IMR-90 (cell line): ENCODE results near the gene RNASET2. TPM values are rescaled to one million over a fixed set of nuclear protein-coding genes. Genes with fewer than 3 reads are reported as not detected.

ENCODE experiments used
- ATAC-seq: fragments of 200-7000 bp; cut with Tn5 transposase; 2 replicates; pipeline ENCODE4 v1.9.1; 2020; ENCODE audit warnings: low read depth, mild to moderate bottlenecking, moderate library complexity
- BruUV-seq: library from RNA; stranded (reverse); fragments of 400-500 nt; replicated peaks from 2 replicates; lab custom pipeline; 2021; lab: Mats Ljungman, UMichigan
- CTCF ChIA-PET: fragments of 300-600 bp; formaldehyde crosslinking; extraction: SDS; loops from one replicate; lab custom pipeline; 2021; ENCODE audit warnings: antibody characterized with exemption; lab: Yijun Ruan, JAX
- POLR2A ChIA-PET: fragments of 300-600 bp; sonication (Branson Sonifier 250); formaldehyde crosslinking; loops from one replicate; lab custom pipeline; 2022; ENCODE audit warnings: antibody characterized with exemption; ENCODE audit not compliant: unreplicated experiment; lab: Charles Lee
- DNase-seq: peaks from one replicate; pipeline ENCODE4 v3.0.0; 2013
- H2AFZ ChIP-seq: replicated peaks from 2 replicates; pipeline ENCODE3; 2013; ENCODE audit warnings: low read length, mild to moderate bottlenecking; ENCODE audit not compliant: poor library complexity
- H2AK5ac ChIP-seq: 2 replicates; pipeline ENCODE4 v1.6.1; 2013; ENCODE audit warnings: low read depth, low read length, inconsistent platforms
- H2AK9ac ChIP-seq: replicated peaks from 2 replicates; pipeline ENCODE3; 2013; ENCODE audit warnings: mild to moderate bottlenecking, low read depth, low read length, moderate library complexity; ENCODE audit not compliant: poor library complexity
- H2BK120ac ChIP-seq: 2 replicates; pipeline ENCODE4 v1.6.1; 2013; ENCODE audit warnings: low read depth, low read length, inconsistent platforms
- H2BK15ac ChIP-seq: 3 replicates; pipeline ENCODE4 v1.6.1; 2013; ENCODE audit warnings: low read depth, low read length, inconsistent platforms
- H2BK20ac ChIP-seq: 2 replicates; pipeline ENCODE4 v1.6.1; 2013; ENCODE audit warnings: low read depth, mild to moderate bottlenecking, inconsistent platforms, low read length, moderate library complexity
- H2BK5ac ChIP-seq: 2 replicates; pipeline ENCODE4 v1.6.1; 2013; ENCODE audit warnings: mild to moderate bottlenecking, low read depth, low read length, inconsistent platforms; ENCODE audit not compliant: poor library complexity, severe bottlenecking
- H3K14ac ChIP-seq: replicated peaks from 2 replicates; pipeline ENCODE4 v1.6.1; 2013; ENCODE audit warnings: low read depth, low read length, inconsistent platforms
- H3K18ac ChIP-seq: 2 replicates; pipeline ENCODE4 v1.6.1; 2013; ENCODE audit warnings: low read depth, low read length, control low read depth
- H3K23ac ChIP-seq: 2 replicates; pipeline ENCODE4 v1.6.1; 2013; ENCODE audit warnings: low read depth, low read length, inconsistent platforms
- H3K27ac ChIP-seq: 2 replicates; pipeline ENCODE4 v1.5.1; 2013; ENCODE audit warnings: mild to moderate bottlenecking, control low read depth, low read length; ENCODE audit not compliant: insufficient read depth
- H3K27me3 ChIP-seq: 2 replicates; pipeline ENCODE4 v1.6.1; 2013; ENCODE audit warnings: low read length; ENCODE audit not compliant: control insufficient read depth, insufficient read depth
- H3K36me3 ChIP-seq: 2 replicates; pipeline ENCODE4 v1.6.1; 2013; ENCODE audit warnings: low read length, mixed read lengths; ENCODE audit not compliant: control insufficient read depth, insufficient read depth
- H3K4ac ChIP-seq: 2 replicates; pipeline ENCODE4 v1.6.1; 2013; ENCODE audit warnings: low read depth, low read length, inconsistent platforms
- H3K4me1 ChIP-seq: 2 replicates; pipeline ENCODE4 v1.6.1; 2013; ENCODE audit warnings: low read length, mixed read lengths; ENCODE audit not compliant: control insufficient read depth, insufficient read depth
- H3K4me2 ChIP-seq: 2 replicates; pipeline ENCODE4 v1.6.1; 2013; ENCODE audit warnings: low read depth, mild to moderate bottlenecking, control low read depth, low read length, moderate library complexity
- H3K4me3 ChIP-seq: 2 replicates; pipeline ENCODE4 v1.5.1; 2013; ENCODE audit warnings: low read depth, mild to moderate bottlenecking, control low read depth, low read length, moderate library complexity; ENCODE audit not compliant: insufficient read depth
- H3K56ac ChIP-seq: 2 replicates; pipeline ENCODE4 v1.6.1; 2013; ENCODE audit warnings: low read length, inconsistent platforms; ENCODE audit not compliant: insufficient read depth; ENCODE audit errors: extremely low read depth
- H3K79me1 ChIP-seq, 2 experiments: 2 replicates each; pipeline ENCODE4 v1.6.1; 2013; ENCODE audit warnings: low read length in 2 of 2, inconsistent platforms in 1 of 2, low read depth in 1 of 2
- H3K9ac ChIP-seq: 2 replicates; pipeline ENCODE4 v1.6.1; 2013; ENCODE audit warnings: low read depth, low read length, control low read depth
- H3K9me1 ChIP-seq: 2 replicates; pipeline ENCODE4 v1.6.1; 2013; ENCODE audit warnings: low read length, inconsistent platforms; ENCODE audit not compliant: insufficient read depth
- H3K9me3 ChIP-seq: 2 replicates; pipeline ENCODE4 v1.6.1; 2013; ENCODE audit warnings: low read length; ENCODE audit not compliant: control insufficient read depth, insufficient read depth
- H4K20me1 ChIP-seq: 2 replicates; pipeline ENCODE4 v1.6.1; 2013; ENCODE audit warnings: low read length, inconsistent platforms; ENCODE audit not compliant: insufficient read depth
- H4K5ac ChIP-seq: 2 replicates; pipeline ENCODE4 v1.6.1; 2013; ENCODE audit warnings: mild to moderate bottlenecking, low read depth, low read length, control low read depth
- H4K8ac ChIP-seq, 2 experiments: 2 replicates each; pipeline ENCODE4 v1.6.1; 2013; ENCODE audit warnings: low read depth in 2 of 2, low read length in 2 of 2, control low read depth in 1 of 2, inconsistent platforms in 1 of 2
- H4K91ac ChIP-seq: 2 replicates; pipeline ENCODE4 v1.6.1; 2013; ENCODE audit warnings: low read depth, low read length, inconsistent platforms; ENCODE audit not compliant: insufficient read depth
- BHLHE40 ChIP-seq: fragments of 150-350 bp; IDR thresholded peaks from 2 replicates; pipeline ENCODE4 v1.6.1; 2016; ENCODE audit warnings: mild to moderate bottlenecking, low read depth, low read length
- CEBPB ChIP-seq: IDR thresholded peaks from 2 replicates; pipeline ENCODE4 v1.6.1; 2012; ENCODE audit warnings: low read depth, low read length, improper control_type of control experiment
- CHD1 ChIP-seq: IDR thresholded peaks from 2 replicates; pipeline ENCODE4 v1.6.1; 2012; ENCODE audit warnings: low read depth, low read length, improper control_type of control experiment
- FOS ChIP-seq: fragments of 150-350 bp; IDR thresholded peaks from 2 replicates; pipeline ENCODE4 v1.6.1; 2016; ENCODE audit warnings: low read depth, low read length
- MAFK ChIP-seq: IDR thresholded peaks from 2 replicates; pipeline ENCODE4 v1.6.1; 2012; ENCODE audit warnings: low read depth, low read length, improper control_type of control experiment
- MAZ ChIP-seq: IDR thresholded peaks from 2 replicates; pipeline ENCODE4 v1.6.1; 2012; ENCODE audit warnings: low read depth, mild to moderate bottlenecking, low read length, improper control_type of control experiment, moderate library complexity, borderline replicate concordance
- MXI1 ChIP-seq: IDR thresholded peaks from 2 replicates; pipeline ENCODE4 v1.6.1; 2012; ENCODE audit warnings: low read depth, mild to moderate bottlenecking, low read length, moderate library complexity, borderline replicate concordance
- NFE2L2 ChIP-seq: fragments of 150-350 bp; IDR thresholded peaks from 2 replicates; pipeline ENCODE4 v1.6.1; 2016; ENCODE audit warnings: low read depth, mild to moderate bottlenecking, low read length
- POLR2A ChIP-seq: IDR thresholded peaks from 2 replicates; pipeline ENCODE4 v1.6.1; 2012; ENCODE audit warnings: mild to moderate bottlenecking, low read depth, low read length
- RAD21 ChIP-seq: IDR thresholded peaks from 2 replicates; pipeline ENCODE4 v1.6.1; 2012; ENCODE audit warnings: low read length, improper control_type of control experiment
- RCOR1 ChIP-seq: IDR thresholded peaks from 2 replicates; pipeline ENCODE4 v1.6.1; 2012; ENCODE audit warnings: mild to moderate bottlenecking, low read length, improper control_type of control experiment; ENCODE audit not compliant: insufficient replicate concordance
- RFX5 ChIP-seq: IDR thresholded peaks from 2 replicates; pipeline ENCODE4 v1.8.0; 2012; ENCODE audit warnings: low read depth, mild to moderate bottlenecking, low read length, moderate library complexity
- SMC3 ChIP-seq: fragments of 150-350 bp; IDR thresholded peaks from 2 replicates; pipeline ENCODE4 v1.6.1; 2016; ENCODE audit warnings: low read depth, mild to moderate bottlenecking, antibody characterized with exemption, low read length, moderate library complexity
- WGBS, 2 experiments: methylation state at CpG; one replicate each; pipeline versions ENCODE4 v1.1.5 to v1.1.7; 2013; ENCODE audit warnings: missing lambda C conversion rate in 2 of 2; ENCODE audit not compliant: insufficient read length in 1 of 2; ENCODE audit errors: extremely low coverage in 2 of 2; 5-methylcytosine and 5-hydroxymethylcytosine counted together
- dilution Hi-C: fragments of 300-500 bp; cut with HindIII; formaldehyde crosslinking; loops from one replicate; pipeline ENCODE4 v1.14.3; 2018; ENCODE audit warnings: low sequenced_read_pairs; ENCODE audit not compliant: unreplicated experiment
- in situ Hi-C: fragments of 300-500 bp; cut with MboI; formaldehyde crosslinking; loops from 3 replicates; pipeline ENCODE4 v1.14.3; 2019; ENCODE audit warnings: low sequenced_read_pairs, inconsistent platforms, mixed read lengths
- intact Hi-C: fragments of 100-400 bp; cut with micrococcal nuclease; formaldehyde crosslinking; loops from 2 replicates; pipeline ENCODE4 v1.10.0; 2022
- polyA plus RNA-seq, 3 experiments: library from polyadenylated mRNA; depleted of rRNA; stranded (reverse); fragments of >200 nt; gene quantifications; 2 replicates each; pipeline ENCODE4 v1.2.3, GENCODE V29; 2012; ENCODE audit warnings: low replicate concordance in 1 of 3
- total RNA-seq: library from RNA; depleted of rRNA; stranded (reverse); fragments of >200 nt; gene quantifications from 2 replicates; pipeline ENCODE4 v1.2.3, GENCODE V29; 2012
- TF ChIP-seq, protein P1 (sequence below): fragments of 150-350 bp; IDR thresholded peaks from 2 replicates; pipeline ENCODE4 v1.6.1; 2016; ENCODE audit warnings: low read depth, mild to moderate bottlenecking, low read length, moderate library complexity, borderline replicate concordance
- TF ChIP-seq, protein P2 (sequence below): conservative IDR thresholded peaks from 2 replicates; pipeline ENCODE4 v1.5.1; 2012; ENCODE audit warnings: mild to moderate bottlenecking, low read depth, low read length, improper control_type of control experiment
- TF ChIP-seq, protein P3 (sequence below): fragments of 150-350 bp; IDR thresholded peaks from 2 replicates; pipeline ENCODE4 v1.6.1; 2017; ENCODE audit warnings: mild to moderate bottlenecking, antibody characterized with exemption, low read length, low read depth

RNASET2 gene
- total and polyA plus RNA-seq, 2 of the 4 experiments (the other 2 are of a cell fraction) = 13.6 to 24.9 TPM

DNA sequence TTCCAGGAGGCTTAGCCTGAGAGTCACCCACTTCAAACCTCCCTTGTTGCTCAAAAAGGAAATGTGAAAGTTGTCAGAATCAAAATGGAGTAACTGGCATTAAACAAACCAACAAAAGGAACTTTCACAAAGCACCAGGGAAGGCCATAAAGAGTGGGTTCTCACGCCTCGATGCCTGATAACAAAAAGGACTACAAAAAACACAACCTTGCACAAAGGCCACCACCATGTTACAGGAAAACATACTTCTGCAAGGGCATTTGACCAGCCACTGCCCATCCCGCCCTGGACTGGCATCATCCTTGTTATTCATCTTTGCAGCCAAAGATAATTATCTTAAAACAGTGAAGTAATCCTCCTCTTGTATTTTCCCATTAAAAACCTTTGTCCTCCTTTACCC lies 34.8 kb downstream of the RNASET2 start:
- no peak overlapping the region for H2BK15ac ChIP-seq
- no peaks in the 10 kb centered on the region; the same call in 1 of the 2 replicates for H4K20me1 ChIP-seq
- dilution Hi-C loops (no loop called here), in situ Hi-C loops (no loop called here), intact Hi-C loops (no loop called here)
- H3K4ac ChIP-seq = no peak overlapping the region
- POLR2A ChIA-PET = no interaction called here
- no peak overlapping the region for H3K23ac ChIP-seq
- H3K56ac ChIP-seq = no peak overlapping the region
- no peak overlapping the region for H4K5ac ChIP-seq
- H2AK5ac ChIP-seq = no peak overlapping the region
- H3K9ac ChIP-seq = no peak overlapping the region
- H3K9me3 ChIP-seq = no peaks in the 10 kb centered on the region
- no peak overlapping the region for H4K91ac ChIP-seq
- no peak overlapping the region for H2BK20ac ChIP-seq
- H2BK120ac ChIP-seq = no peak overlapping the region
- no peaks in the 10 kb centered on the region for H3K9me1 ChIP-seq
- 93% methylated on average over 3 of the region's 3 CpGs; no CpG with 5 or more reads in 1 of the 2 experiments for WGBS, 2 experiments
- H2AK9ac ChIP-seq = no peak overlapping the region
- no peaks in the 10 kb centered on the region for H3K79me1 ChIP-seq
- no peak for DNase-seq
- no peak overlapping the region for H3K27ac ChIP-seq
- no peak overlapping the region for H4K8ac ChIP-seq
- CTCF ChIA-PET = no interaction called here
- no peak overlapping the region for H3K4me2 ChIP-seq
- no peak for ATAC-seq
- no peak overlapping the region for H3K18ac ChIP-seq
- H3K36me3 ChIP-seq = no peaks in the 10 kb centered on the region
- no peak overlapping the region for H2AFZ ChIP-seq
- no TSS peak for BruUV-seq
- H3K27me3 ChIP-seq = no peaks in the 10 kb centered on the region
- H2BK5ac ChIP-seq = no peak overlapping the region
- TF ChIP-seq, protein P1, sequence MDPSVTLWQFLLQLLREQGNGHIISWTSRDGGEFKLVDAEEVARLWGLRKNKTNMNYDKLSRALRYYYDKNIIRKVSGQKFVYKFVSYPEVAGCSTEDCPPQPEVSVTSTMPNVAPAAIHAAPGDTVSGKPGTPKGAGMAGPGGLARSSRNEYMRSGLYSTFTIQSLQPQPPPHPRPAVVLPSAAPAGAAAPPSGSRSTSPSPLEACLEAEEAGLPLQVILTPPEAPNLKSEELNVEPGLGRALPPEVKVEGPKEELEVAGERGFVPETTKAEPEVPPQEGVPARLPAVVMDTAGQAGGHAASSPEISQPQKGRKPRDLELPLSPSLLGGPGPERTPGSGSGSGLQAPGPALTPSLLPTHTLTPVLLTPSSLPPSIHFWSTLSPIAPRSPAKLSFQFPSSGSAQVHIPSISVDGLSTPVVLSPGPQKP = no peak
- TF ChIP-seq RFX5 (no peak), RCOR1 (no peak), MAFK (no peak), NFE2L2 (no peak), CHD1 (no peak), POLR2A (no peak), CEBPB (no peak), BHLHE40 (no peak), SMC3 (no peak), FOS (no peak), RAD21 (no peak), MXI1 (no peak), MAZ (no peak)
- TF ChIP-seq, protein P2, sequence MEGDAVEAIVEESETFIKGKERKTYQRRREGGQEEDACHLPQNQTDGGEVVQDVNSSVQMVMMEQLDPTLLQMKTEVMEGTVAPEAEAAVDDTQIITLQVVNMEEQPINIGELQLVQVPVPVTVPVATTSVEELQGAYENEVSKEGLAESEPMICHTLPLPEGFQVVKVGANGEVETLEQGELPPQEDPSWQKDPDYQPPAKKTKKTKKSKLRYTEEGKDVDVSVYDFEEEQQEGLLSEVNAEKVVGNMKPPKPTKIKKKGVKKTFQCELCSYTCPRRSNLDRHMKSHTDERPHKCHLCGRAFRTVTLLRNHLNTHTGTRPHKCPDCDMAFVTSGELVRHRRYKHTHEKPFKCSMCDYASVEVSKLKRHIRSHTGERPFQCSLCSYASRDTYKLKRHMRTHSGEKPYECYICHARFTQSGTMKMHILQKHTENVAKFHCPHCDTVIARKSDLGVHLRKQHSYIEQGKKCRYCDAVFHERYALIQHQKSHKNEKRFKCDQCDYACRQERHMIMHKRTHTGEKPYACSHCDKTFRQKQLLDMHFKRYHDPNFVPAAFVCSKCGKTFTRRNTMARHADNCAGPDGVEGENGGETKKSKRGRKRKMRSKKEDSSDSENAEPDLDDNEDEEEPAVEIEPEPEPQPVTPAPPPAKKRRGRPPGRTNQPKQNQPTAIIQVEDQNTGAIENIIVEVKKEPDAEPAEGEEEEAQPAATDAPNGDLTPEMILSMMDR = no peak
- TF ChIP-seq, protein P3, sequence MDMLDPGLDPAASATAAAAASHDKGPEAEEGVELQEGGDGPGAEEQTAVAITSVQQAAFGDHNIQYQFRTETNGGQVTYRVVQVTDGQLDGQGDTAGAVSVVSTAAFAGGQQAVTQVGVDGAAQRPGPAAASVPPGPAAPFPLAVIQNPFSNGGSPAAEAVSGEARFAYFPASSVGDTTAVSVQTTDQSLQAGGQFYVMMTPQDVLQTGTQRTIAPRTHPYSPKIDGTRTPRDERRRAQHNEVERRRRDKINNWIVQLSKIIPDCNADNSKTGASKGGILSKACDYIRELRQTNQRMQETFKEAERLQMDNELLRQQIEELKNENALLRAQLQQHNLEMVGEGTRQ = no peak
- H3K4me3 ChIP-seq = no peak overlapping the region
- H3K4me1 ChIP-seq = no peaks in the 10 kb centered on the region
- no peak overlapping the region for H3K14ac ChIP-seq
